IPS-11a (cell line): ENCODE data around the gene GCK.

Experiments used
- H3K4me3 ChIP-seq: one replicate; pipeline ENCODE4 v1.5.1; 2013; ENCODE audit warnings: low read depth, low read length, control low read depth

The GCK gene

GRCh38 chr7:44107116-44107960 lies 81.9 kb downstream of the GCK start:
- no peak overlapping the region for H3K4me3 ChIP-seq

DNA sequence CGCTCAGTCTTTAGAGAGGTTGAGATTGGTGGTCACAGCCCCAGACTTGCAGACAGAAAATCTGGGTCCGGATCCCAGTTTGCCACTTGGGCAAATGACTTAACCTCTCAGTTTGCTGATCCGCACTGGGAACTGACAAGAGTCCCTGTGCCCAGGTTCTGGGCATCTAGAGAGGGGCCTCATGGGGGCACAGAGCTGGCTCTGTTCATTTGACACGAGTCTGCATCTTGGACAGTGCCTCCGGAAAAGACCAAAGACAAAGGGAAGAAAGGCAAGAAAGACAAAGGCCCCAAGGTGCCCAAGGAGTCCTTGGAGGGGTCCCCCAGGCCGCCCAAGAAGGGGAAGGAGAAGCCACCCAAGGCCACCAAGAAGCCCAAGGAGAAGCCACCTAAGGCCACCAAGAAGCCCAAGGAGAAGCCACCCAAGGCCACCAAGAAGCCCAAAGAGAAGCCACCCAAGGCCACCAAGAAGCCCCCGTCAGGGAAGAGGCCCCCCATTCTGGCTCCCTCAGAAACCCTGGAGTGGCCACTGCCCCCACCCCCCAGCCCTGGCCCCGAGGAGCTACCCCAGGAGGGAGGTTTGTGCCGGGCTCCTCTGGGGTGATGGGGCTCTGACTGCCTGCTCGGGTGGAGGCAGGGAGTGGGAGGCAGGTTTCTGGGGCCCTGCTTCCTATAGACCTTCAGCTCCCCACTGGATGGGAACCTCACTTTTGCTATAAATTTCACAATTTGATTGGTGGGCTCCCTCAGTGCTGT lies 82.8 kb downstream of the GCK start:
- no peak overlapping the region for H3K4me3 ChIP-seq

- H3K4me3 ChIP-seq, result no peak overlapping the region
These were observed 83.4 kb downstream of the GCK start for GRCh38 chr7:44105832-44106231.

DNA sequence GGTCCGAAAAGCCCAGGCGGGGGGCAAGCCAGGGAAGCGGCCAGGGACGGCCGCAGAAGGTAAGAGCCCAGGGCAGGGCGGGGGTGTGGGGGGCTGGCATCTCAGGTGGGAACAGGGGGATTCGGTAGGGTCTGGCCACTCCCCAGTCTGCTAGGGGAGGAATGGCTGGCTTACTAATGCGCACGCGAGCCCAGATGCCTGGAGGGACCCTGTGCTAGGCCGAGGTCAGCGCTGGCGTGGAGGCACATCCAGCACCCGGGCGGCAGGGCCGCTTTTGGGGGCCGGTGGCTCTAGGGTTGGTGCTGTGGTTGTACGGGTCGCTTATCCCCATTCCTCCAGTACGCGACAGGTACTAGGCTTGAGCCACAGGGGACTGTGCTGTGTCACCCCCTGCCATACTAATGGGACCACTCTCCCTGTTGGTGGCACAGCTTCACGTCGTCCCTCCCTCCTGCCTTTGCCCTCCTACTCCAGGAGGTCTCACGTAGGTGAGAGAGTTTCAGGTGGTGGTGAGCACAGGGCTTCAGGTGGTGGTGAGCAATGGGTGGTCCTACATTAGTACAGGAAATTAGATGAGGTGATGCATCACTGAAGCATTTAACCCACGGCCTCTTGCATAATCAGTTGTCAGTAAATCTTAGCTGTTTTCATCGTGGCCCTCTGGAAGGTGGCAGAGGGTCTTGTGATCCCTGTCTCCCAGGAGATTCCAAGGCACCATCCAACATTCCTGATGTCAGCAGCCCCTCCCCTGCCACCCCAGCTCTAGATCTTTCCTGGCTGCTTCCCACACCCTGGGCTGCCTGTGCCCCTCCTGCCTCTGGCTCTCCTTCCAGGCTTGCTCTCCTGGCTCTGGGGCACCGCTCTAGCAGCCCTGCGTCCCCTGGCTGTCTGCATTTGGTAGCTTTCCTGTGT lies 84.1 kb downstream of the GCK start:
- H3K4me3 ChIP-seq, result peak overlapping the region; percentile 36

GRCh38 chr7:44103923-44104859 lies 85.0 kb downstream of the GCK start, which contains the start of gene AEBP1:
TSS of gene AEBP1 (plus strand) at chr7:44104345. CDS start at chr7:44104666, 321 bp downstream.
- peak within 1 kb of the TSS; percentile 41 for H3K4me3 ChIP-seq

DNA sequence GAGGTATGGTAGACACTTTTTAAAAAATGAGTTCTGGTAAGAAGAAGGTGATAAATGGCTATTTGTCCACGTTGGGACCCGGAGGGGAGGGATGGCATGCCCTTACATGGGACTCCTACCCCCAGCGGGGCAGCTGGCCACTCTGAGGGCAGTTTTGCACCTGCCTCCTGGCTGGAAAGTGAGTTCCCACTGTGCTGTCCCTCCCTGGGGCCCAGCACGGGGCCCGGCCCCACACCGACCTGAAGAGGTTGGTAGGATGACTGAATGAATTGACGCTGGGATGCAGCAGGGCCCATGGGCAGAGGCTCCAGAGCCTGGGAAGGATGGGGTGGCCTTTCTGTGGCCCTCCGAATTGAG lies 85.7 kb downstream of the GCK start:
- H3K4me3 ChIP-seq, result peak overlapping the region; percentile 41

DNA sequence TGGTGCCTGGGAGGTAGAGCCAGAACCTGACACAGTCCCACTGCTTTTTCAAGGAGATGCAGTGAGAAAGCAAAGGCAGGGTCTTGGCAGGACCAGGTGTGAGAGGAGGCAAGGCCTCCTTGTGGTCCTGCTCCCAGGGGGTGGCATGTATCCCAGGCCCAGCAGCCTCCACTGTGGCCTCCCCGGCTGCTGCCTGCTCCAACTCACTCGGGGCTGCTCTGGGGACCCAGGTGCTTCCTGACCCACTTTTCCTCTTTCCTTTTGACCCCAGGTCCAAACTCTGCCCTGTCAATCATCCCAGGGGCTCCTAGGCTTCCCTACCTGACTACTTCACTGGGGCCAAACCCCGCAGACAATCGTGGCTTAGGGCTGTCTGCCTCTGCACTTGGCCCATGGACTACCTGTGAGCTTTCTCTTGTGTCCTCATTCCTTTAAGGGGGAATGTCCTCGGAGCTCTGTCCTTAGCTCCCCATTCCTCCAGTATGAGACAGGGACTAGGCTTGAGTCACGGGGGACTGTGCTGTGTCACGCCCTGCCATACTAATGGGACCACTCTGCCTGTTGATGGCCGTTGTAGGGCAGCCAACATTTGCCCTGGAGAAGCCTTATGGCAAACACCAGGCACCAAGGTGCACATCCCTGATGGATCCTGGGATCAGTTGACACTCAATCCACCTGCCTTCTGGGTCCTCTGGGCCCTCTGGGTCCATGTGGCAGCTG lies 86.2 kb downstream of the GCK start:
- H3K4me3 ChIP-seq, result no peak overlapping the region

DNA sequence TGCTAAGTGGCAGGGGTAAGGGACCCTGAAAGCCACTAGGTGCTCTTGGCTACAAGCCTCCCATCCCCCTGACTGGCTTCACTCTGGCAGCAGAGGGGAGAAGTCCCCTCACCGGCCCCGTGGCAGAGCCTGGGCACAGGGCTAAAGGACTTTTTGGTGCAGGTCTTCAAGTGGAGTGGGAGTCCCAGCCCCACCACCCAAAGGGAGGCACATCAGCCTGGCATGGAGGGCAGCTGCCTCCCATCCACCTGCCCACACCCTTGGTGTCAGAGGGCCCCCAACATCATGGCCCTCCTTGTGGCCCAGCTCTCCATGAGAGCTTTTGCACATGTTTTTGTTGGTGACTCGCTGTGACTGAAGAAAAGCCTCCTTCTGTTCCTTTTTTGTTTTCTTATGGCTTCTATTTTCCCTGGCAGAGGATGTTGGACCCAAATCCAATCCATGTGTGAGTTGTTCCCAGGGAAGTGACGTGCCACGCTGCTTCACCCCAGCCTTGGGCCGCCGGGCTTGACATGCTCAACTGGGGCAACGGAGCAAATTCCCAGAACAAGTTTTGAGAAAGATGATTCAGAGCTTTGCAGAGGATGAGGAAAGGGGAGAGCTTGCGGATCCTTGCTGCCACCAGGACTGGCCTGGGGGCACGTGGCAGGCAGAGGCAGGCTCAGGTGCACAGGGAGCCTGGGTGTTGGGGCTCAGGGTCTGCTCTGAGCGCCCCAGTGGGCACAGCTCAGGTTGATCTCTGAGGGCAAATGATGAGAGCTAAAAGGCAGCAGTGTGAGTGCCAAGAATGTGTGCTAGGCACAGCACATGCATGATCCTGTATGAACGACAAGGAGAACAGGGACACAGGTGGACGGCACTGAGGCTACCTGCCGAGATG lies 87.0 kb downstream of the GCK start:
- no peak overlapping the region for H3K4me3 ChIP-seq

- no peak overlapping the region for H3K4me3 ChIP-seq
These were observed 87.8 kb downstream of the GCK start for GRCh38 chr7:44101303-44101965.

DNA sequence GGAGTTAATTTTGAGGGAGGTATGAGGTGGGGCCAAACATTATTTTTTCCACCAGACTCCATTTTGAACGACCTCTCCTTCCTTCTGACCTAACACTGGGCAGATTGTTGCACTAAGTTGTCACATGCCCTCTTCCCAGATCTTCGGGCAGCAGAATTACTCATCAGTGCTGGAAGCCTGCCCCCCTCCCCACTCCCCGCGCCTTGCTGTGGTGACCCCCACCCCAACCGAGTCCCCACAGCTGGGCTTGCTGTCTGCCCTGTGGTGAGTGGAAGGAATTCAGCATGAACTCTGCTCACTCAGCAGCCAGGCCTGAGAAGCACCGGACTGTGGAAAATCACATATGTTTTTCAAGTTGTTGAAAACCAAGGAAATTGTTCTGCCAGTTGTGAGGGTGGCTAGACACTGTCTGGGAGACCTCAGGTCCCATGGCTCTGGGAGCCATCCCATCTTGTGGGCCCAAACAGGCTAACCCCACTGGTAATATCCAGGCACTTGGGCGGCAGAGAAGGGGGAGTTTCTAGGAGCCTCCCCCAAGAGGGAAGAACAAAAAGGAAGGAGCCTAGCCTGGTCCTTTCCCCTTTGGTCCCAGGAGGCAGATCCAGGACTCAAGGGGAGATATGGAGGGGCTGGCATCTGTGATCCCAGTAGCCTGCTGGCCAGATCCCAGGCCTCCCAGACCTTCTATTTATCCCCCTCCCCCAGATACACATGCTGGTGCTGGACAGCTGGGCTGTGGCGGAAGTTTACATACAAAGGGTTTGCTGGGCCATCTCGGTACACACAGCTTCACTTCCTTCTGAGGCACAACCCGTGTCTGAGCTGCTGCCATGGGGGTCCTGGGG lies 88.6 kb downstream of the GCK start:
- H3K4me3 ChIP-seq, result no peak overlapping the region

- H3K4me3 ChIP-seq, result no peak overlapping the region
These were observed 89.6 kb downstream of the GCK start for GRCh38 chr7:44099669-44100068.

- H3K4me3 ChIP-seq, result no peak overlapping the region
These were observed 90.9 kb downstream of the GCK start for GRCh38 chr7:44098092-44099068.

DNA sequence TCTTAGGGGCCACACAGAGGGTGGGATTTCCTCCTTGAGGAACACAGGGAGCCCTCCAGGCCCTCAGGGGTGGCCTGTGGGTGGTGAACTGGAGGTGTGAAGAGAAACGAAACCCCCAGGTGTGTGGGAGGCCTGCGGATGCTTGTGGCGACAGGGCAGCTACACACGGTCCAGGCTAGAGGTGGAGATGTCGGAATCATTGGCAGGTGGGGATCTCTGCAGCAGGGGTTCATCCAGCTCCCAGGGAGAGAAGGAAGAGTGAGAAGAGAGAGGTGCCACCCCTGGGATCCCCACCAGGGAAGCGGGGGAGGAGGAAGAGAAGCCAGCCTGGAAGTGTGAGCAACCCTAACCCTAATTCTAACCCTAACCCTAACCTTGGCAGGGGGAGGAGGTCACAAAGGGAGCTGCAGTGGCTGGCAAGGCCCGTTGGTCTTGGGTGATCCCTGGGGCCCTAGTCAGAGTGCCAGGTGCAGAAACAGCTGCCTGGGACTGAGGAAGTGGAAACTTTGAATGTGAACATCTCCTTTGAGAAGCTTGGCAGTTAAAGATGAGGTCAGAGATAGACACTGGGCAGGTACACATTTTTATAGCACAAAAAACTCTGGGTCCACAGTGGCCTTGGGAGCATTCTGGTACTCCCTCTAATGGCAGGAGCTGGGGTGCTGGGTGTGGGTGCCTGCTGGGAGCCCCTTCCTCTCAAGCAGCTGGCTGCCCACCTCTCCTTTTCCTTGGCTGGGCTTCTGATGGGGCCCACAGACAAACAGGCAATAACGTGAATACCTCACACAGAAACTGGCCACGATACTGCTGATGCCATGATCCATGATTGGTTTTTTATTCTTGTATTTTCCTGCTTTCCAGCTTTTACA lies 91.9 kb downstream of the GCK start:
- no peak overlapping the region for H3K4me3 ChIP-seq

- no peak overlapping the region for H3K4me3 ChIP-seq
These were observed 92.8 kb downstream of the GCK start for GRCh38 chr7:44096326-44096881.

DNA sequence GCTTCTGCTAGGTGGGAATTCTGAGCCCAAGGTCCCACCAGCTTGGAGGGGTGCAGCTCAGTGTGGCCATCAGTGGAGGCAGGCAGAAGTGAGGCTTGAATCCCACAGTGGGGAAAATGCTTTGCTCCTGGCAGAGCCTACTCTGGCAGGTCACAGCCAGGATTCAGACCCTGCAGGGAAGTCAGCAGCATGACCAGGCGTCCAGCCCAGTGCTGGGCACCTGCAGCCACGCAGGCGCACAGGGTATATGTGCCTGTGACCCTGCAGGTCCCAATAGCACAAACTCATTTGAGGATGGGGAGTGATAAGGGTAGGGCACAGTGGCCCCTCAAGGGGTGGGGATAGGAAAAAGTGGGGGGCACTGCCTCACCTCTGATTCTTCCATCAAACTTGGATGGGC lies 93.5 kb downstream of the GCK start:
- no peak overlapping the region for H3K4me3 ChIP-seq
